ENCODE data around the gene SMAD1. TPM values are rescaled to one million over a fixed set of nuclear protein-coding genes. Genes with fewer than 3 reads are reported as not detected.

SMAD1 gene
- total and polyA plus RNA-seq, 11 donors, result 1.8 to 21.4 (median 14.8) TPM

DNA sequence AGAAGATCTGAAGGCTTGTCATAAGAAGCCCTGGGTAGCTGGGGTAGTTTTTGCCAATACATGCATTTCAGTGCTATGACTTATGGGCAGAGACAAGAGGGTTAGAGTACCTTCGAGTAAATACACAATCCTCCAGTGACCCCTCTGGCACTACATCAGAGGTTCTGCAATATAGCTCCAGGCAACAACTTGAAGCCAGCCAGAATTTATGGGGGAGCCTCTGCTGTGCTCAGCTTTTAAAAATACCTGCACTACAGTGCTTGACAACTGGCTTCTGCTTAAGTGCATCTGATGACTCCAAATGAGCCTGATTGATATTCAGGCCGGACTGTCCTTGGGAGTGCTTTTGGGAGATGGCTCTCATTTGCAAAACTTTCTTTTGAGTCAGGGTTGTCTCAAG, 44.9 kb upstream of the SMAD1 start:
- 58 to 84% (median 72%) methylated on average over 1 to 2 of the region's 2 CpGs for WGBS, 4 donors

DNA sequence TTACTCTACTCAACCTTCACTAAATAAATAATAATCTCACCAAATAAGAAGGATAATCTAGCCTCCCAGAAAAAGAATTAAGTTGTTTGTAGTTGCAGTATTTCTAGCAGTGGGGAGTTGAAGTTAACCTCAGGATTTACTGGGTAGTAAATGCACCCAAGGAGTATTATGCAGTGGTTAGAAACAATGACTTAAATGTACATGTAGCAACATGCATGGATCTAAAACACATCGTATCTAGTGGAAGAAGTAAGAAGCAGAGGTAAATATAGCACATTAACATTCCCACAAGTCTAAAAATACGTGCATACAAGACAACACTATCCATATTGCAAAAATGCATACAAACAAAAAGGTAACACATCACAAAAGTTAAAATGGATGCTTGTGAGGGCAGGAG, 44.2 kb upstream of the SMAD1 start:
- Histone ChIP-seq H3K4me1 (peaks cover 0 to 15% (median 0%) of the 10 kb centered on the region in 12 donors), H3K9me3 (peaks cover 0 to 21% (median 4%) of the 10 kb centered on the region in 12 donors), H3K27me3 (no peaks in the 10 kb centered on the region), H3K4me3 (no peak overlapping the region), H3K36me3 (no peaks in the 10 kb centered on the region), H3K27ac (no peak overlapping the region)
- 73 to 83% (median 78%) methylated on average over 2 of the region's 2 CpGs for WGBS, 4 donors
- ATAC-seq (no peak), DNase-seq (no peak)
- TF ChIP-seq, protein P1, sequence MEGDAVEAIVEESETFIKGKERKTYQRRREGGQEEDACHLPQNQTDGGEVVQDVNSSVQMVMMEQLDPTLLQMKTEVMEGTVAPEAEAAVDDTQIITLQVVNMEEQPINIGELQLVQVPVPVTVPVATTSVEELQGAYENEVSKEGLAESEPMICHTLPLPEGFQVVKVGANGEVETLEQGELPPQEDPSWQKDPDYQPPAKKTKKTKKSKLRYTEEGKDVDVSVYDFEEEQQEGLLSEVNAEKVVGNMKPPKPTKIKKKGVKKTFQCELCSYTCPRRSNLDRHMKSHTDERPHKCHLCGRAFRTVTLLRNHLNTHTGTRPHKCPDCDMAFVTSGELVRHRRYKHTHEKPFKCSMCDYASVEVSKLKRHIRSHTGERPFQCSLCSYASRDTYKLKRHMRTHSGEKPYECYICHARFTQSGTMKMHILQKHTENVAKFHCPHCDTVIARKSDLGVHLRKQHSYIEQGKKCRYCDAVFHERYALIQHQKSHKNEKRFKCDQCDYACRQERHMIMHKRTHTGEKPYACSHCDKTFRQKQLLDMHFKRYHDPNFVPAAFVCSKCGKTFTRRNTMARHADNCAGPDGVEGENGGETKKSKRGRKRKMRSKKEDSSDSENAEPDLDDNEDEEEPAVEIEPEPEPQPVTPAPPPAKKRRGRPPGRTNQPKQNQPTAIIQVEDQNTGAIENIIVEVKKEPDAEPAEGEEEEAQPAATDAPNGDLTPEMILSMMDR (IDR thresholded peaks at IDR 0.05), result no peak
- no peak for TF ChIP-seq POLR2A (IDR thresholded peaks at IDR 0.05)
- intact Hi-C loops (cut with DNase I), result no loop called here

More for the DNA sequence above, 44.9 kb upstream of the SMAD1 start:
- no peaks in the 10 kb centered on the region for H3K27me3 ChIP-seq
- no peak overlapping the region for H3K4me3 ChIP-seq
- H3K36me3 ChIP-seq, result no peaks in the 10 kb centered on the region
- H3K27ac ChIP-seq, result no peak overlapping the region
- DNase-seq, result no peak
- peaks cover 0 to 15% (median 0%) of the 10 kb centered on the region in 12 donors for H3K4me1 ChIP-seq
- ATAC-seq, result peak; percentile 23 to 59 (median 38)
- TF ChIP-seq, protein P1 (IDR thresholded peaks at IDR 0.05), result no peak
- no peak for TF ChIP-seq POLR2A (IDR thresholded peaks at IDR 0.05)
- H3K9me3 ChIP-seq, result peaks cover 0 to 21% (median 4%) of the 10 kb centered on the region in 12 donors
- intact Hi-C loops (cut with DNase I), result no loop called here

DNA sequence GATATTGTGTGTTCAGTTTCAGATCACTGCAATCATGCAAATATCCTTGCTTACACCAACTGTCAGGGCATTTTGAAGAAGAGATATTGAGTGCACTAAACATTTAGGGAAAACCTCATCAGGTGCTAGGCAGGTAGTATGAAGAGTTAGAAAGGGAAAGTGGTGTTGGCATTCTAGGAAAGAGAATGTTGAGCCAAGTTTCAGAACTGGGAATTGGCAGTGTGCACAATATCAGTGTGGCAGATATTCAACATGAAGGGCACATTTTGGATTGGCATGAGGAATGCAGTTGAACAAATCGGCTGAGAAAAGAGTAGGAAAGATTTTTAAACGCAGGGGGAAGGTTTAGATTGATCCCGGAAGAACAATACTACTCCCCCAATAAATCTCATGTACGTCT, 43.4 kb upstream of the SMAD1 start:
- no peak for TF ChIP-seq POLR2A (IDR thresholded peaks at IDR 0.05)
- TF ChIP-seq, protein P1 (IDR thresholded peaks at IDR 0.05), result no peak
- 62 to 88% (median 74%) methylated on average over 4 of the region's 4 CpGs for WGBS, 4 donors
- DNase-seq (no peak), ATAC-seq (peak in 1 of 4 donors; percentile 41)
- Histone ChIP-seq H3K27me3 (no peaks in the 10 kb centered on the region), H3K36me3 (no peaks in the 10 kb centered on the region), H3K4me3 (no peak overlapping the region), H3K4me1 (peaks cover 0 to 15% (median 0%) of the 10 kb centered on the region in 12 donors), H3K9me3 (peaks cover 0 to 16% (median 4%) of the 10 kb centered on the region in 12 donors), H3K27ac (no peak overlapping the region)
- intact Hi-C loops (cut with DNase I), result no loop called here

DNA sequence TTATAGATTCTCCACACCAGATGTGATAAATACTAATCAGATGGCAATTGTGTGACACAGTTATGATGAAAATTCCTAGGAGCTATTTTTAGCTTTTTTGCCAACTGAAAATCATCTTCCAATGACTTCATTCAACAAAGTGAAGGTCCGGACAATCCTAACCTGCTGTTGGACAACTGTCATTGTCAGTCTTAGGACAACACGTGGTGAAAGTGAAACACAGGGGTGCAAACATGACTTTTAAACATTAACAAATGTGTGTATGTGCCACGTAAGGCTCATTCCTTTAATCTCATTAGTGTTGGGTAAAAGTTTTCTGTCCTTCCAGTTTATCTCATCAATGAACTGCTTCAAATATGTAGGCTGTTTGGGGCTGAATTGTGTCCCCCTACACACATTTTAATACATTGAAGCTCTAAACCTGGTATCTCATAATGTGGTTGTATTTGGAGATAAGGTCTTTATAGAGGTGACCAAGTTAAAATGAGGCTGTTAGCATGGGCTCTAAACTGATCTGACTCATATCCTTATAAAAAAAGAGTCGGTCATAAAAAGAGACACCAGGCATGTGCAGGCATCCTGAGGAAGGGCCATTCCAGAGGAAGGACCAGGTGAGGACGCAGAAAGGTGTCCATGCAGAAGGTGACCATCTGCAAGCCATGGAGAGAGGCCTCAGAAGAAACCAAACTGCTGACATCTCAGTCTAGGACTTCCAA, 41.2 kb upstream of the SMAD1 start:
- ATAC-seq, result no peak
- intact Hi-C loops (cut with DNase I), result no loop called here
- TF ChIP-seq, protein P1 (IDR thresholded peaks at IDR 0.05), result no peak
- TF ChIP-seq POLR2A (IDR thresholded peaks at IDR 0.05), result no peak
- H3K4me3 ChIP-seq, result no peak overlapping the region
- H3K27me3 ChIP-seq, result no peaks in the 10 kb centered on the region
- H3K9me3 ChIP-seq, result peaks cover 0 to 6% (median 0%) of the 10 kb centered on the region in 12 donors
- H3K4me1 ChIP-seq, result peaks cover 0 to 15% (median 0%) of the 10 kb centered on the region in 12 donors
- H3K27ac ChIP-seq, result no peak overlapping the region
- WGBS, 4 donors, result 75 to 86% (median 83%) methylated on average over 5 of the region's 5 CpGs
- DNase-seq, result no peak
- no peaks in the 10 kb centered on the region for H3K36me3 ChIP-seq
